Fibroblast of the aortic adventitia (primary cell): ENCODE data around the gene N4BP2L2. TPM values are rescaled to one million over a fixed set of nuclear protein-coding genes. Genes with fewer than 3 reads are reported as not detected.

Source experiments
- DNase-seq: peaks from one replicate; pipeline ENCODE4 v3.0.0-alpha.2; 2010; ENCODE audit warnings: low read depth
- H3K4me3 ChIP-seq: 2 replicates; pipeline ENCODE4 v1.5.1; 2011; ENCODE audit warnings: low read depth, mild to moderate bottlenecking, control low read depth, low read length, moderate library complexity
- CTCF ChIP-seq: IDR thresholded peaks from 2 replicates; pipeline ENCODE4 v1.5.1; 2011; ENCODE audit warnings: mild to moderate bottlenecking, low read length, control low read depth, inconsistent platforms; ENCODE audit not compliant: insufficient read depth
- total RNA-seq: library from RNA; depleted of rRNA; stranded (reverse); fragments of >200 nt; gene quantifications from 2 replicates; pipeline ENCODE4 v1.2.3, GENCODE V29; 2012; ENCODE audit warnings: low replicate concordance

N4BP2L2 gene
- total RNA-seq, 1 donor: 157 TPM

- no peak overlapping the region for H3K4me3 ChIP-seq
- no peak for DNase-seq
- TF ChIP-seq CTCF: no peak
Observed at GRCh38 chr13:32495841-32496240, 42.8 kb downstream of the N4BP2L2 start.

- no peak for TF ChIP-seq CTCF
- DNase-seq: no peak
- H3K4me3 ChIP-seq: no peak overlapping the region
Observed at GRCh38 chr13:32495429-32495828, 43.2 kb downstream of the N4BP2L2 start.

GRCh38 chr13:32491028-32491427 lies 47.6 kb downstream of the N4BP2L2 start:
- no peak for TF ChIP-seq CTCF
- no peak overlapping the region for H3K4me3 ChIP-seq
- DNase-seq: peak; percentile 6

- DNase-seq: no peak
- TF ChIP-seq CTCF: no peak
- H3K4me3 ChIP-seq: no peak overlapping the region
Observed at GRCh38 chr13:32476892-32477291, 61.7 kb downstream of the N4BP2L2 start.

GRCh38 chr13:32476021-32476731 lies 62.4 kb downstream of the N4BP2L2 start:
- DNase-seq: no peak
- H3K4me3 ChIP-seq: no peak overlapping the region
- no peak for TF ChIP-seq CTCF

GRCh38 chr13:32474999-32475792 lies 63.4 kb downstream of the N4BP2L2 start:
- no peak for TF ChIP-seq CTCF

More at GRCh38 chr13:32474999-32475792, 63.4 kb downstream of the N4BP2L2 start:
- no peak for DNase-seq
- no peak overlapping the region for H3K4me3 ChIP-seq
